HK-2 (cell line): ENCODE results near the gene HINT3.
"Not testable (repeated sequence)": the region's sequence is repeated elsewhere in the genome, so short reads cannot be mapped to it uniquely, and the experiment has no call there.

Experiments
- DNase-seq: peaks from one replicate; pipeline ENCODE4 v3.0.0-alpha.2; 2018; ENCODE audit not compliant: unreplicated experiment

Gene HINT3

DNA sequence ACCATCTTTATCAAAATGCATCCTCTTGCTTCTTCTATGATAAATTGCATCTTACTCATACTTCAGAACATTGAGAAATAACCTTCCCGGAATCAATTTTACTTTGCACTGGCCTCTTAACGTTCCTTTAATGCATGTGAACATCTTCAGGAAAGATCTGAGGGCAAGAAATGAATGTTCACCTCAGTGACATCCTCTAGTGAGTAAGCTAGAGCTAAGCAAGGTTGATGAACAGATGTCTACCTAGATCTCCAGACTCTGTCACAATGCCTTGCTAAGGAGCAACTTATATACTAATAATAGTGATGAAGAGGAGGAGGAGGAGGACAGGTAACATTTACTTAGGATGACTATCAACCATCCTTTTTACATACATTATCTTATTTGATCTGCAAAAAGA is 16.8 kb upstream of the HINT3 start:
- no peak for DNase-seq

GRCh38 chr6:125940247-125941041 is 16.1 kb upstream of the HINT3 start:
- no peak for DNase-seq

- DNase-seq, result no peak
Observed at GRCh38 chr6:125942672-125943527, 13.7 kb upstream of the HINT3 start.

GRCh38 chr6:125943528-125944433 is 12.8 kb upstream of the HINT3 start:
- DNase-seq, result no peak

DNA sequence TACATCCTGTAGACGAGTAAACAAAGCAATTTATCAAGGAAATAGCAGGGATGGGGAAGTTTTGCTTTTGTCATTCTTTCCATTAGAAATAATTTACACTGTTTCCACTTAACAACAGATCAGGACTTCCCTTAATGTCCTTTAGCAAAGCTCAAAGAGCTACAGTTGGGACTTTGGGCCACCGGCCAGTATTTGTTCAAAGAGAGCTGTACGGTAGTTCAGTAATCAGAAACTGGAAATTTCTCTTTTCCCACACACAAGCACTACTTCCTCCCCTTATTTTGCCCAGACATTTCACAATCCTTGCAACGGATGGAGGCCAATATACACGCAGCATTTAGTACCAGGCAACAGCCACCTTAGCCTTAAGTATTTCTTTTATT is 12.1 kb upstream of the HINT3 start:
- DNase-seq, result no peak

- no peak for DNase-seq
Observed at GRCh38 chr6:125944896-125945295, 11.7 kb upstream of the HINT3 start.

- DNase-seq, result no peak
Observed at GRCh38 chr6:125945378-125946141, 11.0 kb upstream of the HINT3 start.

DNA sequence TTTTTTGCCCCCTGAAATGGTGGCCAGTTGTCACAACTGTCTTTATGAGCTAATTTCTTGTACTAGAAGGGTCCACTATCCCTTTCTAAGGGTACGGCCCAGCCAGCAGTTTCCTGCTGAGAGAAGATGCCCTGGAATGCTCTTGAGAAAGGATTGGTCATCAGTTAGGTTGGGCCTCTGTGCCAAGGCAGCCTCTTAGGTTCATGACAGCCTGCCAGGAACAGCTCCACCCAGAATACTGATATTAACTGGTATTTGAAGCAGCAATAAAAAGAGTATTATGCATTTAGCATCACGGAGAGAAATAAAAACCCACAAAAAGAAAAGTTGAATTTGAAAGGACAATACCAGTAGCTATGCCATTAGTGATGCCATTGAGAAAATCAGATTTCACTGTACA is 9.0 kb upstream of the HINT3 start:
- DNase-seq, result no peak

DNA sequence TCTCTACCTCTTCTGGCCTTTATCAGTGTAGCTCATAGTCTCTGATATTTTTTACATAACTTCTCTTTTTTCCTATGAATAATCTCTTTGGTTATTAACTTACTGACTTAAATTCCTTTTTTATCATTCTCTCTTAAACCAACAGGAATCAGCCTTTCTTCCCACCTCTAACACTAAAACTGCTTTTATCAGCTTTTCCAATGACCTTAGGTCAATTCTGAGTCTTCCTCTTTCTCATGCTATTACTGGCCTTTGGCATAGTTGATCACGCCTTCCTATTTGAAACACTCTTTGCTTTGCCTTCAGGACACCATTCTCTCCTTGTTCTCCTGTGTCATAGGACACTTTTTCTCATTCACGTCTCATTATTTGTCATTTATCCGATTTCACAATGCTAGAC is 8.1 kb upstream of the HINT3 start:
- no peak for DNase-seq

GRCh38 chr6:125949069-125949468 is 7.5 kb upstream of the HINT3 start:
- DNase-seq, result no peak

DNA sequence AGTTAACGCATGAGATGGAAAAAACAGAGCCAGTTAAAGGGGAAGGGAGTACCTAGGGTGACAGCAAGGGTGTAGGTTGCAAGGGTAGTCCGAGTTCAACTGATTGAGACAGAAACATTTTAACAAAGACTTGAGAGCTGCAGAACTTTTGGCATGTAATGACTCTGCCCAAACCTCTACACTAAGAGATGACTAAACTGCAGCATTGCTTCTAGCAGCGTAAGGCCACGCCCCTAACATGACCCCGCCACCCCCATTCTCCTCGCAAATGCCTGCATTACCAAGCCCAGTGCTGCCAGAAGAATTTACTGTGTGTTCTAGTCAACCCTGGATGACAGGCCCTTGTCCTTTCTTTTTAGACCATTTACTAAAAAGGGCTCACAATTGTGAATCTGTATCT is 6.3 kb upstream of the HINT3 start:
- no peak for DNase-seq

GRCh38 chr6:125950716-125951115 is 5.9 kb upstream of the HINT3 start:
- not testable (repeated sequence) for DNase-seq

DNA sequence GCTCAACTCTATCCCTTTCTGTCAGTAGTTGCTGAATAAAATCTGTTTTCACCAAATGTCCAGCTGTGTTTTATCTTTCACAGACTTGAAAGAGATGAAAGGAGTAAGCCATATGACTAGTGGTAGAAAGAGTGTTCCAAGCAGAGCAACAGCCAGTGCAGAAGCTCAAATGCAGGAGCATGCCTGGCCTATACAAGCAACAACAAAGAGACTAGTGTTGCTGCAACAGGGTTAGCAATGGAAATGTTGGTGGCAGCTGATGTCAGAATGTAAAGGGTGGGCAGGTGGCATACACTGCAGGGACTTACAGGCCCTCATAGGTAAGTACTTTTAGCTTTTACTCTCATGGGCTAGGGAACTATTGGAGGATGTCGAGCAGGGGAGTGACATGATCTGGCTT is 5.2 kb upstream of the HINT3 start:
- DNase-seq, result no peak

- peak; percentile 20 for DNase-seq
Observed at GRCh38 chr6:125952764-125953501, 3.6 kb upstream of the HINT3 start.

- DNase-seq, result no peak
Observed at GRCh38 chr6:125953502-125953875, 3.1 kb upstream of the HINT3 start.

DNA sequence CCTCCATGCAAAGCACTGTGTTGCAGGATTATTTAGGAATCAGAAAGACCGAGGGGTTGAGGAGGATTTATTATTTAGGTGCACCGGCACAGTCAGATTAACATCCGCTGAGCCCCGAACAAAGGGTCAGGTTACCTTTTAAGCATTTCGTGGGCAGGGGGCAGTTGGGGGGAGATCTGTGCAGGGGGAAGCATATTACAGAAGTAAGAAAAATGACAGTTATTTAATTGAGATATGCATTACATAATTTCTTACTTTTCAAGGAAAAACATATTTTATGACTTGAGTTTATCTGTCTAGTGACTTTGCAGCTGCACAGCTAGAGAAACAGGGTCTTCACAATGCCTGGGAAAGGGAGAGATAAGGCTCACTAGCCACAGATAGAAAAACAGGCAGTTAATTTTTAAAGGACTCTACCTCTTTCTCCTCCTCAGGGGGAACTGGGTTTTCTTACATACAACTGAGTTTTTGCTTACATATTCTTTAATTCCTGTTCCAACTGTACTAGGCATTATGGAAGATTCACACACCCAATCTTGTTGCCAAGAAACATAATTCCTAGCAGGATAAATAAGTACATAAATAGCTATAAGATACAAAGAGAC is 1.7 kb upstream of the HINT3 start:
- no peak for DNase-seq

- DNase-seq, result no peak
Observed at GRCh38 chr6:125955973-125956372, 597 bp upstream of the HINT3 start.

- no peak for DNase-seq
Observed at GRCh38 chr6:125957391-125957693, 772 bp downstream of the HINT3 start.

- no peak for DNase-seq
Observed at GRCh38 chr6:125957845-125958244, 1.3 kb downstream of the HINT3 start.

- DNase-seq, result no peak
Observed at GRCh38 chr6:125959041-125959440, 2.5 kb downstream of the HINT3 start.
